Gastrocnemius medialis (tissue), 4 donors: Measurements from ENCODE around the gene KDM4C.

Source experiments
- CTCF ChIP-seq, 5 experiments: fragments of 450-650 bp in 3 of 5; fragments of 200-600 bp in 2 of 5; sonication (generic) in 2 of 5; IDR thresholded peaks in 4 of 5; conservative IDR thresholded peaks in 1 of 5; 1 replicate in 4 of 5; 2 replicates in 1 of 5; pipeline ENCODE4 v1.5.1; 2016 to 2019; ENCODE audit warnings: antibody characterized with exemption in 5 of 5, mild to moderate bottlenecking in 3 of 5, moderate library complexity in 3 of 5
- POLR2A ChIP-seq, 2 donors: fragments of 450-650 bp; IDR thresholded peaks; one replicate each; pipeline ENCODE4 v1.6.1; 2017; ENCODE audit warnings: antibody characterized with exemption in 2 of 2, mild to moderate bottlenecking in 2 of 2, moderate library complexity in 2 of 2

GRCh38 chr9:6794936-6795335 is 37.2 kb downstream of the KDM4C start:
- TF ChIP-seq CTCF (IDR thresholded peaks at IDR 0.05 in 4 of 5, conservative IDR thresholded peaks at IDR 0.05 in 1 of 5) (no peak), POLR2A (IDR thresholded peaks at IDR 0.05) (no peak)
